H1 (cell line): ENCODE results near the gene MLF1. TPM values are rescaled to one million over a fixed set of nuclear protein-coding genes. Genes with fewer than 3 reads are reported as not detected.

Source experiments
- CTCF ChIA-PET: fragments of 300-600 bp; sonication (Branson Sonifier 250); formaldehyde crosslinking; loops from one replicate; lab custom pipeline; 2021; ENCODE audit not compliant: partially characterized antibody; lab: Charles Lee
- POLR2A ChIA-PET: fragments of 300-600 bp; sonication (Branson Sonifier 250); formaldehyde crosslinking; loops from one replicate; lab custom pipeline; 2021; ENCODE audit warnings: inconsistent platforms; ENCODE audit not compliant: partially characterized antibody; lab: Charles Lee
- DNase-seq, 2 experiments: peaks; one replicate each; pipeline versions ENCODE4 v3.0.0 to v3.0.0-alpha.2; 2010 to 2022; ENCODE audit warnings: low spot score in 2 of 2, low read depth in 1 of 2, mixed read lengths in 1 of 2
- FAIRE-seq: peaks from 2 replicates; lab custom pipeline; 2011; peaks lifted over from hg19 to GRCh38; lab: Jason Lieb, UNC
- H2AFZ ChIP-seq: 2 replicates; pipeline ENCODE4 v1.8.1; 2012; ENCODE audit warnings: low read length, inconsistent platforms
- H2AK5ac ChIP-seq: 2 replicates; pipeline ENCODE4 v1.6.1; 2013; ENCODE audit warnings: low read depth, low read length
- H2BK120ac ChIP-seq: replicated peaks from 2 replicates; pipeline ENCODE3; 2013; ENCODE audit warnings: low read depth, low read length, inconsistent platforms
- H2BK12ac ChIP-seq: 2 replicates; pipeline ENCODE4 v1.6.1; 2013; ENCODE audit warnings: low read depth, low read length
- H2BK15ac ChIP-seq: 2 replicates; pipeline ENCODE4 v1.6.1; 2013; ENCODE audit warnings: low read length
- H2BK20ac ChIP-seq: 2 replicates; pipeline ENCODE4 v1.6.1; 2013; ENCODE audit warnings: low read length
- H2BK5ac ChIP-seq: 2 replicates; pipeline ENCODE4 v1.6.1; 2013; ENCODE audit warnings: low read depth, low read length
- H3K14ac ChIP-seq: 2 replicates; pipeline ENCODE4 v1.6.1; 2013; ENCODE audit warnings: inconsistent platforms; ENCODE audit not compliant: insufficient read length
- H3K18ac ChIP-seq: 2 replicates; pipeline ENCODE4 v1.6.1; 2013; ENCODE audit warnings: low read length; ENCODE audit errors: extremely low read depth
- H3K23ac ChIP-seq: 2 replicates; pipeline ENCODE4 v1.6.1; 2013; ENCODE audit warnings: inconsistent platforms; ENCODE audit not compliant: insufficient read length
- H3K23me2 ChIP-seq: 2 replicates; pipeline ENCODE4 v1.6.1; 2013; ENCODE audit warnings: low read depth, low read length
- H3K27ac ChIP-seq: 2 replicates; pipeline ENCODE4 v1.6.1; 2011; ENCODE audit warnings: low read depth, low read length, inconsistent platforms
- H3K27me3 ChIP-seq, 4 experiments: replicated peaks in 1 of 4; 1 replicate in 1 of 4; 2 replicates in 3 of 4; pipeline versions ENCODE4 v1.6.1 to v1.8.1; 2011 to 2013; ENCODE audit warnings: low read length in 3 of 4, mild to moderate bottlenecking in 3 of 4, inconsistent platforms in 2 of 4, mixed read lengths in 2 of 4, moderate library complexity in 1 of 4; ENCODE audit not compliant: control insufficient read depth in 3 of 4, insufficient read depth in 3 of 4; ENCODE audit errors: extremely low read depth in 1 of 4
- H3K36me3 ChIP-seq, 4 experiments: 2 replicates each; pipeline versions ENCODE4 v1.6.1 to v1.8.1; 2011 to 2013; ENCODE audit warnings: mild to moderate bottlenecking in 4 of 4, low read length in 3 of 4, moderate library complexity in 2 of 4, control low read depth in 1 of 4, inconsistent platforms in 1 of 4; ENCODE audit not compliant: insufficient read depth in 4 of 4, control insufficient read depth in 2 of 4
- H3K4ac ChIP-seq: replicated peaks from 2 replicates; pipeline ENCODE3; 2013; ENCODE audit warnings: low read length, low read depth, mixed read lengths, inconsistent platforms; ENCODE audit not compliant: insufficient read length
- H3K4me1 ChIP-seq, 4 experiments: replicated peaks in 1 of 4; 1 replicate in 1 of 4; 2 replicates in 3 of 4; pipeline versions ENCODE4 v1.6.1 to v1.8.1; 2011 to 2013; ENCODE audit warnings: low read length in 3 of 4, inconsistent platforms in 2 of 4, mixed read lengths in 1 of 4; ENCODE audit not compliant: insufficient read depth in 4 of 4, control insufficient read depth in 3 of 4
- H3K4me2 ChIP-seq, 2 experiments: 2 replicates each; pipeline versions ENCODE4 v1.6.1 to v1.8.1; 2011 to 2013; ENCODE audit warnings: low read depth in 2 of 2, low read length in 2 of 2, control low read depth in 1 of 2, inconsistent platforms in 1 of 2, mild to moderate bottlenecking in 1 of 2; ENCODE audit not compliant: insufficient read depth in 1 of 2
- H3K4me3 ChIP-seq, 4 experiments: fragments of 200-600, 300-600 bp in 1 of 4; sonication (generic), shearing (Covaris generic), sonication (Bioruptor Twin) in 1 of 4; 2 replicates each; pipeline versions ENCODE4 v1.5.1 to v1.8.1; 2011 to 2016; ENCODE audit warnings: low read length in 4 of 4, low read depth in 3 of 4, control low read depth in 2 of 4, inconsistent platforms in 2 of 4, mild to moderate bottlenecking in 2 of 4, mixed read lengths in 1 of 4, moderate library complexity in 1 of 4; ENCODE audit not compliant: insufficient read depth in 2 of 4; ENCODE audit errors: extremely low read depth in 1 of 4
- H3K56ac ChIP-seq: replicated peaks from 2 replicates; pipeline ENCODE3; 2013; ENCODE audit warnings: low read depth, mild to moderate bottlenecking, mixed read lengths, low read length, inconsistent platforms; ENCODE audit not compliant: insufficient read length
- H3K79me1 ChIP-seq: 2 replicates; pipeline ENCODE4 v1.6.1; 2013; ENCODE audit warnings: low read depth, low read length, control low read depth
- H3K79me2 ChIP-seq, 2 experiments: 2 replicates each; pipeline versions ENCODE4 v1.6.1 to v1.8.1; 2012 to 2013; ENCODE audit warnings: low read length in 2 of 2, mild to moderate bottlenecking in 2 of 2, inconsistent platforms in 1 of 2; ENCODE audit not compliant: insufficient read depth in 2 of 2, control insufficient read depth in 1 of 2
- H3K9ac ChIP-seq, 4 experiments: replicated peaks in 1 of 4; 1 replicate in 1 of 4; 2 replicates in 3 of 4; pipeline versions ENCODE4 v1.6.1 to v1.8.1; 2011 to 2013; ENCODE audit warnings: low read depth in 3 of 4, low read length in 3 of 4, control low read depth in 2 of 4, mild to moderate bottlenecking in 2 of 4, moderate library complexity in 2 of 4, inconsistent platforms in 1 of 4; ENCODE audit errors: extremely low read depth in 1 of 4
- H3K9me3 ChIP-seq, 2 experiments: 2 replicates each; pipeline versions ENCODE4 v1.6.1 to v1.8.1; 2012 to 2013; ENCODE audit warnings: mild to moderate bottlenecking in 2 of 2, moderate library complexity in 2 of 2, control low read depth in 1 of 2, inconsistent platforms in 1 of 2, low read depth in 1 of 2, low read length in 1 of 2, mixed read lengths in 1 of 2; ENCODE audit not compliant: insufficient read depth in 2 of 2
- H4K20me1 ChIP-seq, 2 experiments: replicated peaks in 1 of 2; 2 replicates each; pipeline versions ENCODE3 to v1.8.1; 2011 to 2013; ENCODE audit warnings: inconsistent platforms in 2 of 2, low read length in 2 of 2, mild to moderate bottlenecking in 1 of 2; ENCODE audit not compliant: insufficient read depth in 2 of 2, control insufficient read depth in 1 of 2
- H4K5ac ChIP-seq: 2 replicates; pipeline ENCODE4 v1.6.1; 2013; ENCODE audit warnings: low read length, low read depth, mixed read lengths, inconsistent platforms; ENCODE audit not compliant: insufficient read length
- H4K8ac ChIP-seq: 2 replicates; pipeline ENCODE4 v1.8.0; 2013; ENCODE audit warnings: mild to moderate bottlenecking, moderate library complexity, low read length, inconsistent platforms; ENCODE audit not compliant: insufficient read depth; ENCODE audit errors: extremely low read depth
- H4K91ac ChIP-seq: replicated peaks from 2 replicates; pipeline ENCODE3; 2013; ENCODE audit warnings: low read length, mixed read lengths, inconsistent platforms; ENCODE audit not compliant: insufficient read length
- BCL11A ChIP-seq, 2 experiments: IDR thresholded peaks; one replicate each; pipeline ENCODE4 v1.6.1; 2011; ENCODE audit warnings: low read depth in 2 of 2, low read length in 2 of 2, mild to moderate bottlenecking in 2 of 2
- HDAC2 ChIP-seq, 2 experiments: fragments of 300-600 bp in 1 of 2; sonication (generic) in 1 of 2; IDR thresholded peaks; 2 replicates each; pipeline ENCODE4 v1.6.1; 2011 to 2012; ENCODE audit warnings: low read depth in 2 of 2, low read length in 2 of 2, mild to moderate bottlenecking in 2 of 2, moderate library complexity in 2 of 2, borderline replicate concordance in 1 of 2, inconsistent platforms in 1 of 2
- JUND ChIP-seq: IDR thresholded peaks from 2 replicates; pipeline ENCODE4 v1.6.1; 2011; ENCODE audit warnings: mild to moderate bottlenecking, improper control_type of control experiment, low read length
- KDM4A ChIP-seq: IDR thresholded peaks from one replicate; pipeline ENCODE4 v1.7.1; 2012; ENCODE audit warnings: low read depth, mild to moderate bottlenecking, moderate library complexity, low read length, inconsistent platforms; ENCODE audit not compliant: severe bottlenecking
- KDM5A ChIP-seq: fragments of 200-600 bp; IDR thresholded peaks from 2 replicates; pipeline ENCODE4 v1.7.1; 2012; ENCODE audit warnings: mild to moderate bottlenecking, low read length, inconsistent platforms, mixed read lengths
- MAFK ChIP-seq: IDR thresholded peaks from 2 replicates; pipeline ENCODE4 v1.6.1; 2012; ENCODE audit warnings: low read depth, mild to moderate bottlenecking, improper control_type of control experiment, low read length
- SP4 ChIP-seq: IDR thresholded peaks from 2 replicates; pipeline ENCODE4 v1.6.1; 2012; ENCODE audit warnings: low read length, inconsistent platforms
- SUZ12 ChIP-seq: fragments of 200-600 bp; sonication (generic); IDR thresholded peaks from 2 replicates; pipeline ENCODE4 v1.6.1; 2012; ENCODE audit warnings: mild to moderate bottlenecking, inconsistent platforms, low read length, moderate library complexity, mixed read lengths
- TAF7 ChIP-seq: optimal IDR thresholded peaks from 2 replicates; pipeline ENCODE3; 2011; ENCODE audit warnings: low read depth, mild to moderate bottlenecking, inconsistent platforms, low read length, moderate library complexity, borderline replicate concordance
- TCF12 ChIP-seq: IDR thresholded peaks from 2 replicates; pipeline ENCODE4 v1.6.1; 2011; ENCODE audit warnings: low read depth, mild to moderate bottlenecking, low read length
- YY1 ChIP-seq: IDR thresholded peaks from 2 replicates; pipeline ENCODE4 v1.6.1; 2011; ENCODE audit warnings: low read depth, mild to moderate bottlenecking, low read length
- ZNF274 ChIP-seq: IDR thresholded peaks from 2 replicates; pipeline ENCODE4 v1.7.0; 2012; ENCODE audit warnings: low read length, borderline replicate concordance; ENCODE audit errors: extremely low read depth
- WGBS, 2 experiments: shearing (Covaris generic) in 1 of 2; methylation state at CpG; one replicate each; pipeline versions ENCODE4 v1.1.6 to v1.1.7; 2013 to 2015; ENCODE audit warnings: low lambda C conversion rate in 2 of 2, mixed read lengths in 2 of 2, inconsistent platforms in 1 of 2, low coverage in 1 of 2, missing lambda C conversion rate in 1 of 2; ENCODE audit not compliant: insufficient replicate concordance in 2 of 2, insufficient coverage in 1 of 2, insufficient read length in 1 of 2; ENCODE audit errors: extremely low coverage in 1 of 2, missing lambda C conversion rate in 1 of 2; 5-methylcytosine and 5-hydroxymethylcytosine counted together
- polyA plus RNA-seq, 7 experiments: library from polyadenylated mRNA; depleted of rRNA in 3 of 7; stranded (reverse) in 5 of 7; unstranded in 2 of 7; fragments of >200 nt in 5 of 7; fragments of 200-250 nt in 2 of 7; gene quantifications; 1 replicate in 5 of 7; 2 replicates in 1 of 7; 4 replicates in 1 of 7; pipeline versions ENCODE4 v1.2.1 to v1.2.3, GENCODE V29; 2011 to 2013; ENCODE audit warnings: missing spikeins in 2 of 7, mixed read lengths in 2 of 7
- total RNA-seq: library from RNA; stranded (reverse); fragmentation: NEBNext Ultra II Directional; extraction: Animal tissue kit (Norgen Biotek cat#: 25700); gene quantifications from 2 replicates; pipeline ENCODE4 v1.2.1, GENCODE V29; 2021
- TF ChIP-seq, protein P1 (sequence below): IDR thresholded peaks from 2 replicates; pipeline ENCODE4 v1.6.1; 2011; ENCODE audit warnings: low read length, improper control_type of control experiment

Gene MLF1
- total and polyA plus RNA-seq, 2 of the 8 experiments (the other 6 are each of a cell fraction or from before 2014, with no cell fraction given): 13.4 to 48.9 TPM

DNA sequence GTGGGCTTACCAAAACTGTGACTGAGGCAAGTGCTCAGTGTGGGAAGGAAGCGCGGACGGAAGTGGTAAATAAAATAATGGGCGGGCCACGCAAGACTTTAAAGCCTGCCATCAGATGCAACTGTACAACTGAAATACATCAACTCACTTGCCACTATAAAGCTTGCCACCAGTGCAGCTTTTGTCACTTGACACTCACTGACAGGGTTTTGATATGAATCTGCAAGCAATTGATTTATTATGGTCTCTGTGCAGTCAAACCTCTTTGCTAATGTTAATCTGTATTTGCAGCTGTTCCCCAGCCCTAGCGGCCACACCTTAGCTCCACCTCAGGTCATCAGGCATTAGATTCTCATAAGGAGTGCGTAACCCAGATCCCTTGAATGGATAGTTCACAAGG is 71.0 kb downstream of the MLF1 start:
- H4K20me1 ChIP-seq: no peaks in the 10 kb centered on the region
- no peak overlapping the region for H3K18ac ChIP-seq
- no peak for FAIRE-seq
- peaks cover 0 to 4% (median 3%) of the 10 kb centered on the region in 4 experiments; a peak in 3 of 8 replicates for H3K36me3 ChIP-seq
- no peak overlapping the region for H4K91ac ChIP-seq
- no peak overlapping the region for H3K4ac ChIP-seq
- no peak overlapping the region for H3K14ac ChIP-seq
- POLR2A ChIA-PET: interaction anchor here (0.9 kb wide), 2 partner anchors 46 to 60 kb away, joined by 3 to 5 read pairs; no protein-coding TSS in a partner anchor
- CTCF ChIA-PET: interaction anchor here (0.7 to 1.7 kb wide), 6 partner anchors 16 to 102 kb away, joined by 3 to 9 read pairs (median 3); no protein-coding TSS in a partner anchor
- DNase-seq: no peak
- H3K56ac ChIP-seq: no peak overlapping the region
- no peak overlapping the region for H2BK20ac ChIP-seq
- H2BK120ac ChIP-seq: no peak overlapping the region
- no peaks in the 10 kb centered on the region for H3K23me2 ChIP-seq
- no peak overlapping the region for H4K5ac ChIP-seq
- H3K9me3 ChIP-seq: no peaks in the 10 kb centered on the region
- no peaks in the 10 kb centered on the region for H3K4me1 ChIP-seq
- no peak overlapping the region for H3K27ac ChIP-seq
- TF ChIP-seq KDM4A (no peak), MAFK (no peak), TAF7 (no peak), TCF12 (no peak), ZNF274 (no peak), JUND (no peak), YY1 (no peak), BCL11A (IDR thresholded peaks at IDR 0.05; ENCODE audit: low read depth in 2 of 2, low read length in 2 of 2) (no peak), HDAC2 (IDR thresholded peaks at IDR 0.05; ENCODE audit: borderline replicate concordance in 1 of 2, low read depth in 2 of 2, low read length in 2 of 2) (no peak), SUZ12 (no peak), KDM5A (no peak), SP4 (no peak)
- TF ChIP-seq, protein P1, sequence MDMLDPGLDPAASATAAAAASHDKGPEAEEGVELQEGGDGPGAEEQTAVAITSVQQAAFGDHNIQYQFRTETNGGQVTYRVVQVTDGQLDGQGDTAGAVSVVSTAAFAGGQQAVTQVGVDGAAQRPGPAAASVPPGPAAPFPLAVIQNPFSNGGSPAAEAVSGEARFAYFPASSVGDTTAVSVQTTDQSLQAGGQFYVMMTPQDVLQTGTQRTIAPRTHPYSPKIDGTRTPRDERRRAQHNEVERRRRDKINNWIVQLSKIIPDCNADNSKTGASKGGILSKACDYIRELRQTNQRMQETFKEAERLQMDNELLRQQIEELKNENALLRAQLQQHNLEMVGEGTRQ: no peak
- no peak overlapping the region for H2BK5ac ChIP-seq
- H3K4me3 ChIP-seq: no peak overlapping the region
- H3K23ac ChIP-seq: no peak overlapping the region
- H3K27me3 ChIP-seq: no peaks in the 10 kb centered on the region
- WGBS, 2 experiments: 94% methylated on average over 7 of the region's 7 CpGs; no CpG with 5 or more reads in 1 of the 2 experiments
- H3K9ac ChIP-seq: no peak overlapping the region
- H3K79me2 ChIP-seq: peaks cover 0 to 25% of the 10 kb centered on the region in 2 experiments; a peak in 3 of 4 replicates
- H2BK12ac ChIP-seq: no peak overlapping the region
- no peak overlapping the region for H3K4me2 ChIP-seq
- H2AFZ ChIP-seq: no peak overlapping the region
- H4K8ac ChIP-seq: no peak overlapping the region
- no peak overlapping the region for H2BK15ac ChIP-seq
- no peaks in the 10 kb centered on the region for H3K79me1 ChIP-seq
- H2AK5ac ChIP-seq: no peak overlapping the region
